Hippocampal formation (tissue), 2 donors: ENCODE measurements around the gene QPRT.
"Not testable (repeated sequence)": the region's sequence is repeated elsewhere in the genome, so short reads cannot be mapped to it uniquely, and the experiment has no call there.

Experiments
- DNase-seq, 2 donors: peaks; one replicate each; lab custom pipeline; 2025; lab: John Stamatoyannopoulos, UW

QPRT gene

GRCh38 chr16:29720703-29721102 is 41.7 kb downstream of the QPRT start:
- no peak for DNase-seq

- peak; percentile 41 to 49 for DNase-seq
These were observed 42.3 kb downstream of the QPRT start for GRCh38 chr16:29721167-29721879.

GRCh38 chr16:29726845-29727377 is 47.9 kb downstream of the QPRT start:
- DNase-seq: no peak

- DNase-seq: no peak
These were observed 48.5 kb downstream of the QPRT start for GRCh38 chr16:29727452-29727851.

- peak in 1 of 2 donors; percentile 43 for DNase-seq
These were observed 50.1 kb downstream of the QPRT start for GRCh38 chr16:29729116-29729521.

- DNase-seq: no peak
These were observed 51.7 kb downstream of the QPRT start for GRCh38 chr16:29730649-29731048.

- not testable (repeated sequence) for DNase-seq
These were observed 53.0 kb downstream of the QPRT start for GRCh38 chr16:29731768-29732601.

- no peak for DNase-seq
These were observed 55.8 kb downstream of the QPRT start for GRCh38 chr16:29734786-29735185.

GRCh38 chr16:29736112-29736511 is 57.1 kb downstream of the QPRT start:
- no peak for DNase-seq

GRCh38 chr16:29736764-29737163 is 57.8 kb downstream of the QPRT start:
- no peak for DNase-seq

- DNase-seq: no peak
These were observed 58.7 kb downstream of the QPRT start for GRCh38 chr16:29737713-29738112.

GRCh38 chr16:29738514-29738913 is 59.5 kb downstream of the QPRT start:
- DNase-seq: no peak

GRCh38 chr16:29739927-29740629 is 61.1 kb downstream of the QPRT start:
- not testable (repeated sequence) for DNase-seq

- DNase-seq: not testable (repeated sequence)
These were observed 61.6 kb downstream of the QPRT start for GRCh38 chr16:29740630-29741015.

GRCh38 chr16:29742683-29743275 is 63.8 kb downstream of the QPRT start:
- no peak for DNase-seq

- DNase-seq: no peak
These were observed 64.5 kb downstream of the QPRT start for GRCh38 chr16:29743475-29743826.

GRCh38 chr16:29743827-29744531 is 65.0 kb downstream of the QPRT start:
- DNase-seq: no peak

- DNase-seq: no peak
These were observed 65.6 kb downstream of the QPRT start for GRCh38 chr16:29744541-29745101.

- no peak for DNase-seq
These were observed 66.3 kb downstream of the QPRT start for GRCh38 chr16:29745121-29745852.

- peak in 1 of 2 donors; percentile 15 for DNase-seq
These were observed 66.9 kb downstream of the QPRT start, which contains the start of gene C16orf54 for GRCh38 chr16:29745853-29746345. C16orf54 (minus strand) TSS chr16:29745990; CDS start chr16:29744951, 1,039 bp downstream.
